GM19240 (cell line): Measurements from ENCODE around the gene TEX11.
"Not testable (repeated sequence)": the region's sequence is repeated elsewhere in the genome, so short reads cannot be mapped to it uniquely, and the experiment has no call there.

Source experiments
- DNase-seq: peaks from one replicate; pipeline ENCODE4 v3.0.0; 2011; ENCODE audit warnings: low spot score; ENCODE audit not compliant: insufficient read length

The TEX11 gene

DNA sequence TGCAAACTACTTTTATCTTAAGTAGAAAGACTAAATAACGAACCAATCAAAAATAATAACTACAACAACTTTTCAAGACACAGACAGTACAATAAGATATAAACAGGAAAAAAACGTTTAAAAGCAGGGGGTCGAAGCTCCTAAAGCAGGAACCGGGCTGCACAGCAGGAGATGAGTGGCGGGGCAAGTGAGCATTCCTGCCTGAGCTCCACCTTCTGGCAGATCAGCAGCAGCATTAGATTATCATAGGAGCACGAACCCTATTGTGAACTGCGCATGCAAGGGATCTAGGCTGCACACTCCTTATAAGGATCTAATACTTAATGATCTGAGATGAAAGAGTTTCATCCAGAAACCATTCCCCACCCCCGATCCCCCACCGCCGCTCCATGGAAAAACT lies 146.2 kb downstream of the TEX11 start:
- no peak for DNase-seq

DNA sequence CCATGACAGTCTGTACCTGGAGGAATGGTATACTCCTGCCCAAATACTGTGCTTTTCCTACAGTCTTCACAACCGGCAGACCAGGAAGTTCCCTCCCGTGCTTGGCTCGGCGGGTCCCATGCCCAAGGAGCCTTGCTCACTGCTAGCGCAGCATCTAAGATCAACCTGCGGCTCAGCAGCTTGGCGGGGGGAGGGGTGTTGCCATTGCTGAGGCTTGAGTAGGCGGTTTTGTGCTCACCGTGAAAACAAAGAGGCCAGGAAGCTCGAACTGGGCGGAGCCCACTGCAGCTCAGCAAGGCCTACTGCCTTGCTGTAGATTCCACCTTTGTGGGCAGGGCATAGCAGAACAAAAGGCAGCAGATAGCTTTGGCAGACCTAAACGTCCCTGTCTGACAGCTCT lies 152.7 kb downstream of the TEX11 start:
- DNase-seq: no peak

DNA sequence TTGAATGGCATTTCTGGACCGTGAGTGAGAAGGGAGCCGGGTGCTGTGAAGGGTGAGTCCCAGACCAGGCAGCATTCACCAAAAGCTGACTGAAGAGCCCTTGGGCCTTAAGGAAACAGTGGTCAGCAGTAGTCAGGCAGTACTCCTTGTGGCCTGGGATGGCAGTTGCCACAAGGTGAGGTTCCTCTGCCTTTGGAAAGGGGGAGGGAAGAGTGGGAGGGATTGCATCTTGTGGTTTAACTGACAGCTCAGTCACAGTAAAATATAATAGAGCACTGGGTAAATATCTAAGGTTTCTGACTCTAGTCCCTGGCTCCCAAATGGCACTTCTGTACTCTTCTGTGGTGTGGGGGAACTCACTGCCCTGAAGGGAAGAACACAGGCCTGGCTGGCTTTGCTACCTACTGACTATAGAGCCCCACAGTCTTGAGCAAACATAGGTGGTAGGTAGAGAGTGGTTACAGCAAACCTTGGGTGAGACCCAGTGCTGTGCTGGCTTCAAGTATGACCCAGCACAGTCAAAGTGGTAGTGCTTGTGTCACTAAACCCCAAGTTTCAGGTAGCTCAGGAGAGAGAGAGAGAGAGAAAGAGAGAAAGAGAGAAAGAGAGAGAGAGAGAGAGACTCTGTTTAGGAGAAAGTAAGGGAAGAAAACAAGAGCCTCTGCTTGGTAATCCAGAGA lies 154.2 kb downstream of the TEX11 start:
- DNase-seq: no peak

DNA sequence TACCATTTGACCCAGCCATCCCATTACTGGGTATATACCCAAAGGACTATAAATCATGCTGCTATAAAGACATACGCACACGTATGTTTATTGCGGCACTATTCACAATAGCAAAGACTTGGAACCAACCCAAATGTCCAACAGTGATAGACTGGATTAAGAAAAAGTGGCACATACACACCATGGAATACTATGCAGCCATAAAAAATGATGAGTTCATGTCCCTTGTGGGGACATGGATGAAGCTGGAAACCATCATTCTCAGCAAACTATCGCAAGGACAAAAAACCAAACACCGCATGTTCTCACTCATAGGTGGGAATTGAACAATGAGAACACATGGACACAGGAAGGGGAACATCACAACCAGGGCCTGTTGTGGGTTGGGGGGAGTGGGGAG lies 174.7 kb downstream of the TEX11 start:
- not testable (repeated sequence) for DNase-seq

DNA sequence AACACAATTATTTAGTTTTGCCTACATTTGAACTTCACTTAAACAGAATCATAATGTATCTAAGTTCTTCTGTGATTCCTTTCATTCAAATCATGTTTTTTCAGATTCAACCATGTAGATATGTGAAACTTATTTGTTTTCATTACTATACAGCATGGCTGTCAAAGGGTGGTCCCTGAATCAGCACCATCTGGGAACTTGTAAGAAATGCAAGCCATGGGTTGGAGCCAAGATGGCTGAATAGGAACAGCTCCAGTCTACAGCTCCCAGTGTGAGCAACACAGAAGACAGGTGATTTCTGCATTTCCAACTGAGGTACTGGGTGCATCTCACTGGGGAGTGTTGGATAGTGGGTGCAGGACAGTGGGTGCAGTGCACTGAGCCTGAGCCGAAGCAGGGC lies 180.6 kb downstream of the TEX11 start:
- DNase-seq: not testable (repeated sequence)

DNA sequence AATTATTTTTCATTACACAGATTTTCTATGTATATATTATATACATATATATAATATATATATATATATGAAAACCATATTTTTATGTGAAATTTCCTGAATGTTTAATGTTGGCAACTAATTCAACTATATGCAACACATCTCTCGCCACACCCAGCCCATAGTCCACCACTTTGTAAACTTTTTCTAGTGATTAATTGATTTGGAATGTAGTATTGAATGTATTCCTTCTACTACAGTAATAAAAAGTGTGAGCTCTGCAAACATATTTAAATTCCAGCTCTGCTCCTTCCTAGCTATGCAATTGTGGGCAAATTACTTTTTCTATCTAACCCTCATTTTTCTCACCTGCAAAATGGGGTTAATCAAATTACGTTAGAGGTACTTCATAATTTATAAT lies 187.8 kb downstream of the TEX11 start:
- no peak for DNase-seq

DNA sequence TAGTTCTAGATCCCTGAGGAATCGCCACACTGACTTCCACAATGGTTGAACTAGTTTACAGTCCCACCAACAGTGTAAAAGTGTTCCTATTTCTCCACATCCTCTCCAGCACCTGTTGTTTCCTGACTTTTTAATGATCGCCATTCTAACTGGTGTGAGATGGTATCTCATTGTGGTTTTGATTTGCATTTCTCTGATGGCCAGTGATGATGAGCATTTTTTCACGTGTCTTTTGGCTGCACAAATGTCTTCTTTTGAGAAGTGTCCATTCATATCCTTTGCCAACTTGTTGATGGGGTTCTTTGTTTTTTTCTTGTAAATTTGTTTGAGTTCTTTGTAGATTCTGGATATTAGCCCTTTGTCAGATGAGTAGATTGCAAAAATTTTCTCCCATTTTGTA lies 197.2 kb downstream of the TEX11 start:
- DNase-seq: not testable (repeated sequence)

DNA sequence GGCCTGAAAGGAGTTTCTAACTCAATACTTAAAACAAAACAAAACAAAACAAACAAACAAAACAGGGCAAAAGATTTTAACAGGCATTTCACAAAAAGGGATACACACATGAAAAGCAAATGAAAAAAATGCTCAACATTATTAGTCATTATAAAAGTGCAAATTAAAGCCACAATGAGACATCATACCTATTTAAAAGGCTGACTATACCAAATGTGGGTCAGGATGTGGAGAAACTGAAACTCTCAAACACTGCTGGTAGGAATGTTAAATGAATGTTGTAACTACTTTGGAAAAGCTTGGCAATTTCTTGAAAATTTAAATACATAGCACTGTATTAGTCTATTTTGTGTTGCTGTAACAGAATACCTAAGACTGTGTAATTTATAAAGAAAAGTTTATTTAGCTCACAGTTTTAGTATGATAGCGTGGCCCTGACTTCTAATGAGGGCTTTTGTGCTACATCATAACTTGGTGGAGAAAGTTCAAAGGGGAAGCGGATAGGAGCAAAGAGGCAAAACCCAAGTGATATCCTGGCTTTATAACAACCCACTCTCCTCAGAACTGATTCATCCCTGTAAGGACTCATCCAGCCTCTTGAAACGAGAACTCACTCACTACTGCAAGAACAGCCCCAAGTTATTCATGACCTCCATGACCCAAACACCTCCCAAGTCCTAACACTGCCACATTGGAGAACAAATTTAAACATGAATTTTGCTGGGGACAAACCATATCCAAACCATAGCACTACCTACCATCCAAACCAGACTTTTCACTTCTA lies 214.0 kb downstream of the TEX11 start:
- no peak for DNase-seq

DNA sequence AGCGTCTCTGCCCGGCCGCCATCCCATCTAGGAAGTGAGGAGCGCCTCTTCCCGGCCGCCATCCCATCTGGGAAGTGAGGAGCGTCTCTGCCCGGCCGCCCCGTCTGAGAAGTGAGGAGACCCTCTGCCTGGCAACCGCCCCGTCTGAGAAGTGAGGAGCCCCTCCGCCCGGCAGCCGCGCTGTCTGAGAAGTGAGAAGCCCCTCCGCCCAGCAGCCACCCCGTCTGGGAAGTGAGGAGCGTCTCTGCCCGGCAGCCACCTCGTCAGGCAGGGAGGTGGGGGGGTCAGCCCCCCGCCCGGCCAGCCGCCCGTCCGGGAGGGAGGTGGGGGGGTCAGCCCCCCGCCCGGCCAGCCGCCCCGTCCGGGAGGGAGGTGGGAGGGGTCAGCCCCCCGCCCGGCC lies 229.1 kb downstream of the TEX11 start:
- not testable (repeated sequence) for DNase-seq

DNA sequence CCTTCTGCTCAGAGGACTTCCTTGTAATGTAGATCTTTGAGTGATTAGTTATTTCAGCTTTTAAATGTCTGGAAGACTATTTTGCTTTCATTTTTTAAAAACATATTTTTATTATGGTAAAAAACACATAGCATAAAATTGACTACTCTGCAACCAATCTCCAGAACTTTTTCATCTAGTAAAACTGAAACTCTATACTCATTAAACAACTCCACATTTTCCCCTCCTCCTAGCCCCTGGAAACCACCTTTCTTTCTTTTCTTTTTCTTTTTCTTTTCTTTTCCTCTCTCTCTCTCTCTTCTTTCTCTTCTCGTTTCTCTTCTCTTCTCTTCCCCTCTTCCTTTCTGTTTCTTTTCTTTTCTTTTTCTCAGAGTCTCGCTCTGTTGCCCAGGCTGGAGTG lies 233.2 kb downstream of the TEX11 start:
- DNase-seq: no peak

DNA sequence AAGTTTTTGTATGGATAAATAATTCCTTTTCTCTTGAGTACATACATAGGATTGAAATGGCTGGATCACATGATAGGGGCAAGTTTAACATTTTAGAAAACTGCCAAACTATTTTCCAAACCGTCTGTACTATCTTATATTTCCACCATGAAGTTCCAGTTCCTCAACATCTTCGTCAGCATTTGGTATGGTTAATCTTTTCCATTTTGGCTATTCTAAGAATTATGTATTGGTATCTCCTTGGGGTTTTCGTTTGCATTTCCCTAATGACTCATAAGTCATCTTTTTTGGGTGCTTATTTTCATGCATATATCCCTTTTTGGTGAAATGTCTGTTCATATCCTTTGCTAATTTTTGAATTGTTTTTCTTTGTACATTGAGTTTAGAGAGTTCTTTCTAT lies 236.2 kb downstream of the TEX11 start:
- no peak for DNase-seq

DNA sequence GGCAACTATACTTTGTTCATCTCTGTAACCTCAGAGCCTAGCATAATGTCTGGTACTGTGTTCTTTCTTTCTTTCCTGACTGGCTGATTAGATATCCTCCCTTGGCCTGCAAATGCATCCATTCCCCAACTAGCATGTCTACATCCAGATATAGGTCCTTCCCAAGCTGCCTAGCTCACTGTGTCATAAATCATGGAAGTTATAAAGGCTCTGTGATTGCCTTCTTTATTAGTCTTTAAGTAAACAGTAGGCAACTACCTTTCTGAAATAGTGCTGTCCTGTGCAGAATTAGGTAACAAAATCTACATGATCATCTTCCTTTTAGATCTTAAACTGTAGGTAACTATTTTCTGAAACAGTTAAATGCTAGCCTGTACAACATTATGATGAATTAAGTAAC lies 239.4 kb downstream of the TEX11 start:
- DNase-seq: no peak

DNA sequence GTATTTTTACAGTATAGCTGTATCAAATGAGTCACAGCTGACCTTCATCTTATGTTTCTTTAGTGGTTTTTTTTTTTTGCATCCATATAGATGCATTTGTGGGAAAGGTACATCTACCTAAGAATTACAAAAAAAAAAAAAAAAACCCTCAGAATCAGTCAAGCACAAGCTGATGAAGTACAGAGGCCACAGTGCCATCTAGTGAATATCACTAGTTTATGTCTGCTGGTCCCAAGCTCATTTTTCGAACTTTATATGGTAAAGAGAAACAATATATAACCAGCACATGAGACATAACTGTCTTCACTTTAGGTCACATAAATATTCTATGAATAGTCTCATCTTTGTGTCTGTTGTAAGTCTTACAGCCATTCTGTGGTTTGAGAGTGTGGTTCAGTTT lies 243.8 kb downstream of the TEX11 start:
- DNase-seq: no peak

DNA sequence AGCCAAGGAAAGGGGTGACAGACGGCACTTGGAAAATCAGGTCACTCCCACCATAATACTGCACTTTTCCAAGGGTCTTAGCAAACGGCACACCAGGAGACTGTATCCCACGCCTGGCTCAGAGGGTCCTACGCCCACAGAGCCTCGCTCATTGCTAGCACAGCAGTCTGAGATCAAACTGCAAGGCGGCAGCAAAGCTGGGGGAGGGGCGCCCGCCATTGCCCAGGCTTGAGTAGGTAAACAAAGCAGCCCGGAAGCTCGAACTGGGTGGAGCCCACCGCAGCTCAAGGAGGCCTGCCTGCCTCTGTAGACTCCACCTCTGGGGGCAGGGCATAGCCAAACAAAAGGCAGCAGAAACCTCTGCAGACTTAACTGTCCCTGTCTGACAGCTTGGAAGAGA lies 247.4 kb downstream of the TEX11 start:
- DNase-seq: not testable (repeated sequence)

DNA sequence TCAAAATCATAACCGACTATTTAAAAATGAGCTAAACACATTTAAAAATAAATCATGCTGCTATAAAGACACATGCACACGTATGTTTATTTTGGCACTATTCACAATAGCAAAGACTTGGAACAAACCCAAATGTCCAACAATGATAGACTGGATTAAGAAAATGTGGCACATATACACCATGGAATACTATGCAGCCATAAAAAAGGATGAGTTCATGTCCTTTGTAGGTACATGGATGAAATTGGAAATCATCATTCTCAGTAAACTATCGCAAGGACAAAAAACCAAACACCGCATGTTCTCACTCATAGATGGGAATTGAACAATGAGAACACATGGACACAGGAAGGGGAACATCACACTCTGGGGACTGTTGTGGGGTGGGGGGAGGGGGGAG lies 251.0 kb downstream of the TEX11 start:
- DNase-seq: not testable (repeated sequence)

DNA sequence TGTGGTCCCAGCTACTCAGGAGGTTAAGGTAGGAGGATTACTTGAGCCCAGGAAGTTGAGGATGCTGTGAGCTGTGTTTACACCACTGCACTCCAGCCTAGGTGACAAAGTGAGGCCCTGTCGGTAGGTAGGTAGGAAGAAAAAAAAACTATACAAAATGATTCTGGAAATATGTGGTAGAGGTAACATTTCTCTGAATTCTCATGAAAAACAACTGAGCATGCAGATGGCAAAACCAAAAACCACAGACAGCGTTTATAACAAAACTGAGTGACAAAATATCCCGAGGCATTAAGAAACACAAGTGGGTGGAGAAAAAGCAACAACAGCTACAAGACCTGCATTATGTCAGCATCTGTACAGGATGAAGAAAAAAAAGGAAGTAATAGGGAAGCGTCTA lies 252.2 kb downstream of the TEX11 start:
- DNase-seq: no peak

DNA sequence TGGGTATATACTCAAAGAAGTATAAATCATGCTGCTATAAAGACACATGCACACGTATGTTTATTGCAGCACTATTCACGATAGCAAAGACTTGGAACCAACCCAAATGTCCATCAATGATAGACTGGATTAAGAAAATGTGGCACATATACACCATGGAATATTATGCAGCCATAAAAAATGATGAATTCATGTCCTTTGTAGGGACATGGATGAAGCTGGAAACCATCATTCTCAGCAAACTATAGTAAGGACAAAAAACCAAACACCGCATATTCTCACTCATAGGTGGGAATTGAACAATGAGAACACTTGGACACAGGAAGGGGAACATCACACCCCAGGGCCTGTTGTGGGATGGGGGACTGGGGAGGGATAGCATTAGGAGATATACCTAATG lies 260.6 kb downstream of the TEX11 start:
- not testable (repeated sequence) for DNase-seq

DNA sequence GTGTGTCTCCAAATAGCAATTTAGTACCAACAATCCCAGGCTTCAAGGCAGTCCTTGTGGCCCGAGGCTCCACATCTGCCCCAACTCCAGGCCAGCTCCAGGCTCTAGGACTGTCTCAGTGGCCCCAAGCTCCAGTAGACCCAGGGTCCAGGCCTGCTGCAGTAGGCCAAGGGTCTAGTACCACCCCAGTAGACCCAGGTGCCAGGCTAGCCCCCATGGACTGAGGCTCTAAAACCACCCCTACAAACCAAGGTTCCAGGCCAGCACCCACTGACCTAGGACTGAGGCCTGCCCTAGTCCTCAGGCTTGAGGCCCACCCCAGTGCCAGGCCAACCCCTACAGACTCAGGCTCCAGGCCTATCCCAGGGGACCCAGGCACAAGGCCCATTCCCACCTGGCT lies 272.3 kb downstream of the TEX11 start:
- no peak for DNase-seq

DNA sequence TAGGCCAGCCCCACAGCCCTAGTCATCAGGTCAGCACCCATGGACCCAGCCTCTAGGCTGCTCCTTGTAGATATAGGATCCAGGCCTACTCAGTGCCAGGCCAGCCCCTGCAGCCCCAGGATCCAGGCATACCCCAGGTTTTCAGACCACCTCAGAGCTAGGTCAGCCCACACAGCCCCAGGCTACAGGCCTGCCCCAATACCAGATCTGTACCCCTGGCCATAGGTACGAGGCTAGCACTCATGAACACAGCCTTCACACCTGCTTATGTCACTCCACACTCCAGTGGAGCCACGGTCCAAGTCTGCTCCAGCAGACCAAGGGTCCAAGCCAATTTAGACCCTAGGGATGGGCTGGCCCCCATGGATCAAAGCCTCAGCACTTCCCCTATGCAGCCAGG lies 272.8 kb downstream of the TEX11 start:
- DNase-seq: no peak

DNA sequence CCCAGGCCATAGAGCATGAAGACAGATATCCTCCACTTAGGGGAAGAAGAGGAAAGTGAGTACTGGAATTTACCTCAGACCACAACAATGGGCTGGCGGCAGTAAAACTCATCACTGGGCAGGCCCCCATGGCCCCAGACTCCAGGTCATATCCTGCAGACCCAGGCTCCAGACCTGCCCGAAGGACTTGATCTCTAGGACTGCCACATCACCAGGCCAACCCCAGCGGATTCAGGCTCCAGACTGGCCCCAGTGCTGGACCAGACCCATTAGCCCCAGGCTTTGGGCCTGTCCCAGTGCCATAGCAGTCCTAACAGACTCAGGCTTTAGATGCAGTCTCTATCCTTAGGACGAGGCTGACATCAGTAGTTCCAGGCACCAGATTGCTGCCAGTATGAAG lies 273.3 kb downstream of the TEX11 start:
- no peak for DNase-seq

DNA sequence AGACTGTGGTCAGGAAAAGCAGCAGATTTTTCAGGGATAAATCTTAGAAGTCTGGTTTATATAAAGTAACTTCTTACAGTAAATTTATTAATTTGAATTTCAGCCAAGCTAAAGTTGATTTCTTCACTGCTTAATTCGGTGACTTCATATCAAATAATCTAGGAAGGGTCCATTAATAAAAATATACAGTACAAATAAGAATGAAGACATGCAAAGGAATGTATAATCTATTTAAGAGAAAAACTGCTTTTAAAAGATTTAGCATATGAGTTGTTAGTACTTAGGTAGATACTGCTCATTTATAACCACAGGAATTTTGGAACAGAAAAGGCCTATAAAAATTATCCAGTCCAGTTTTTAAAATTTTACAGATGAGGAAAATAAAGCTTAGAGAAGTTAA lies 286.8 kb downstream of the TEX11 start:
- DNase-seq: no peak

DNA sequence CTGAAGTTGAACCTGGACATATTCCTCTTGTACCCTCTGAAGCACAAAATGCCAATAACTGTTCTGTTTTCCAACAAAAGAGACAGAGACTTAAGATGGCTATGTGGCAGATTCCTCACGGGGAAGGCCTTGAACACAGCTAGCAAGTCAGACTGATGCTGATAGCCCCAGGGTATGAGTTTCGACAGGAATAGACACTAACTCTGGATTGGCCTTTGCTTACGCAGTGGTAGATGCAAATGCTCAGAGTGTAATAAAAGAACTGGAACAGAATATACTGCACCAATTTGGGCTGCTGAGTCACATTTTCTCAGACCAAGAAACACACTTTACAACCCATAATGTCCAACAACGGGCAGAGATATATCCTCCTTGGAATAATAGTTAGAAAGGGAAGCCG lies 290.0 kb downstream of the TEX11 start:
- DNase-seq: no peak

DNA sequence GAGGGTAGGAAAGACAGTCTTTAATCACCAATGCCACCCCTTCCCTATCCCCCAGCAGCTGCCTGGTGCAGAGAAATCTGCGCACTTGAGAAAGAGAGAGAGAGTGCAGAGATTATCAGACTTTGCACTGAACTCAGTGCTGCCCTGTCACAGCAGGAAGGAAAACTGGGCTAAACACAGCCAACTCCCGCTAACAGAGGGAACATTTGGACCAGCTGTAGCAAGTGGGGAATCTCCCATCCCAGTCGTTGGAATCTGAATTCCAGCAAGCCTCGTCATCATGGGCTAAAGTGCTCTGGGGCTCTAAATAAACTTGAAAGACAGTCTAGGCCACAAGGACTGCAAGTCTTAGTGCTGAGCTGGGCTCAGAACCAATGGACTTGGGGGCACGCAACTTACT lies 295.2 kb downstream of the TEX11 start:
- no peak for DNase-seq
